GM10266 (cell line): ENCODE data around the gene OSBPL3.

Experiments
- DNase-seq: peaks from one replicate; pipeline ENCODE4 v3.0.0; 2012; ENCODE audit errors: extremely low spot score
- CTCF ChIP-seq: IDR thresholded peaks from 2 replicates; pipeline ENCODE4 v1.5.1; 2012; ENCODE audit warnings: mild to moderate bottlenecking, low read depth; ENCODE audit not compliant: control insufficient read depth, insufficient read depth; ENCODE audit errors: missing control alignments

Gene OSBPL3

GRCh38 chr7:24930856-24931255 is 49.1 kb downstream of the OSBPL3 start:
- TF ChIP-seq CTCF = no peak
- no peak for DNase-seq

GRCh38 chr7:24926623-24927524 is 53.1 kb downstream of the OSBPL3 start:
- no peak for TF ChIP-seq CTCF
- no peak for DNase-seq

GRCh38 chr7:24924375-24924774 is 55.6 kb downstream of the OSBPL3 start:
- DNase-seq = no peak
- no peak for TF ChIP-seq CTCF

- no peak for DNase-seq
- TF ChIP-seq CTCF = no peak
Measured at GRCh38 chr7:24923172-24923865, 56.7 kb downstream of the OSBPL3 start.

- TF ChIP-seq CTCF = no peak
- DNase-seq = no peak
Measured at GRCh38 chr7:24922099-24922773, 57.7 kb downstream of the OSBPL3 start.

GRCh38 chr7:24921362-24921679 is 58.7 kb downstream of the OSBPL3 start:
- DNase-seq = no peak
- TF ChIP-seq CTCF = no peak
